ENCODE results near the gene EFCAB10. TPM values are rescaled to one million over a fixed set of nuclear protein-coding genes. Genes with fewer than 3 reads are reported as not detected.
A peak's percentile ranks its signal among the peaks of the same experiment; 100 is the strongest.

Gene EFCAB10
- total RNA-seq, 4 donors from 2014 or later: 0.40 TPM; not detected in 3

- no peaks in the 10 kb centered on the region for H3K36me3 ChIP-seq
- no peak overlapping the region for H3K4me3 ChIP-seq
- H3K27ac ChIP-seq: no peak overlapping the region
- no peak for ATAC-seq
- H3K4me1 ChIP-seq: peaks cover 0 to 4% (median 0%) of the 10 kb centered on the region in 3 donors
- no peaks in the 10 kb centered on the region for H3K27me3 ChIP-seq
- no peak for TF ChIP-seq EP300 (IDR thresholded peaks at IDR 0.05)
- no peak for TF ChIP-seq POLR2A (IDR thresholded peaks at IDR 0.05)
- no peak for TF ChIP-seq POLR2AphosphoS5 (IDR thresholded peaks at IDR 0.05)
- no peak for TF ChIP-seq CTCF (IDR thresholded peaks at IDR 0.05)
- H3K9me3 ChIP-seq: no peaks in the 10 kb centered on the region
- WGBS, 2 donors (ENCODE audit: low coverage in 1 of 2): 71 to 73% methylated on average over 2 of the region's 2 CpGs
These were observed 10.2 kb upstream of the EFCAB10 start for GRCh38 chr7:105591522-105591921.

GRCh38 chr7:105590793-105591192 is 9.5 kb upstream of the EFCAB10 start:
- no peak overlapping the region for H3K4me3 ChIP-seq

GRCh38 chr7:105589356-105590077 is 8.2 kb upstream of the EFCAB10 start:
- H3K27me3 ChIP-seq: no peaks in the 10 kb centered on the region
- 12 to 24% methylated on average over 5 to 6 of the region's 6 CpGs for WGBS, 2 donors (ENCODE audit: low coverage in 1 of 2)
- H3K4me1 ChIP-seq: peaks cover 0 to 4% (median 0%) of the 10 kb centered on the region in 3 donors
- H3K4me3 ChIP-seq: no peak overlapping the region
- TF ChIP-seq CTCF (IDR thresholded peaks at IDR 0.05) (peak in 3 of 4 experiments; percentile 37 to 53 (median 44)), EP300 (IDR thresholded peaks at IDR 0.05) (no peak)
- no peaks in the 10 kb centered on the region for H3K9me3 ChIP-seq
- H3K27ac ChIP-seq: no peak overlapping the region
- H3K36me3 ChIP-seq: no peaks in the 10 kb centered on the region
- ATAC-seq: peak; percentile 71

More at GRCh38 chr7:105590793-105591192, 9.5 kb upstream of the EFCAB10 start:
- Histone ChIP-seq H3K27me3 (no peaks in the 10 kb centered on the region), H3K27ac (no peak overlapping the region), H3K9me3 (no peaks in the 10 kb centered on the region), H3K4me1 (peaks cover 0 to 4% (median 0%) of the 10 kb centered on the region in 3 donors), H3K36me3 (no peaks in the 10 kb centered on the region)
- ATAC-seq: no peak
- TF ChIP-seq POLR2AphosphoS5 (IDR thresholded peaks at IDR 0.05) (no peak), CTCF (IDR thresholded peaks at IDR 0.05) (no peak), POLR2A (IDR thresholded peaks at IDR 0.05) (no peak), EP300 (IDR thresholded peaks at IDR 0.05) (no peak)
- 95% methylated on average over 5 of the region's 5 CpGs; no CpG with 5 or more reads in 1 of the 2 donors for WGBS, 2 donors (ENCODE audit: low coverage in 1 of 2)

- H3K9me3 ChIP-seq: no peaks in the 10 kb centered on the region
- ATAC-seq: no peak
- 79 to 89% methylated on average over 5 to 10 of the region's 12 CpGs for whole genome bisulfite sequencing, 2 donors (ENCODE audit: low coverage in 1 of 2)
- no peak overlapping the region for H3K4me3 ChIP-seq
- no peak overlapping the region for H3K27ac ChIP-seq
- no peaks in the 10 kb centered on the region for H3K36me3 ChIP-seq
- peaks cover 0 to 4% (median 0%) of the 10 kb centered on the region in 3 donors for H3K4me1 ChIP-seq
- no peak for TF ChIP-seq CTCF (IDR thresholded peaks at IDR 0.05)
- TF ChIP-seq POLR2A (IDR thresholded peaks at IDR 0.05): no peak
- TF ChIP-seq EP300 (IDR thresholded peaks at IDR 0.05): no peak
- no peak for TF ChIP-seq POLR2AphosphoS5 (IDR thresholded peaks at IDR 0.05)
- no peaks in the 10 kb centered on the region for H3K27me3 ChIP-seq
These were observed 6.8 kb upstream of the EFCAB10 start for GRCh38 chr7:105587909-105588635.

Measured in gastroesophageal sphincter (tissue), 4 donors.